ENCODE measurements around the gene RASA3. TPM values are rescaled to one million over a fixed set of nuclear protein-coding genes. Genes with fewer than 3 reads are reported as not detected.

The RASA3 gene
- total and polyA plus RNA-seq, 2 of the 8 experiments (the other 6 are each of a cell fraction or from before 2014, with no cell fraction given): 7.5 to 21.9 TPM

- TF ChIP-seq ATF2 (IDR thresholded peaks at IDR 0.05; ENCODE audit: low read length): no peak
- TF ChIP-seq RNF2 (IDR thresholded peaks at IDR 0.05; ENCODE audit: borderline replicate concordance, low read depth, low read length, missing control alignments, poor library complexity, severe bottlenecking): no peak
- TF ChIP-seq RFX5 (IDR thresholded peaks at IDR 0.05; ENCODE audit: borderline replicate concordance, low read depth, low read length): no peak
Observed at GRCh38 chr13:114123876-114124275, 8.5 kb downstream of the RASA3 start (continued).
